Stimulated activated CD4-positive, alpha-beta T cell treated with anti-CD3 and anti-CD28 coated beads, Interleukin-2, amount 100 ng/mL, for 4 hours (primary cell): ENCODE measurements around the gene ARHGEF10L.

ENCODE experiments used
- DNase-seq: peaks from one replicate; pipeline ENCODE4 v3.0.0-alpha.2; 2020; ENCODE audit warnings: low read depth

Gene ARHGEF10L

DNA sequence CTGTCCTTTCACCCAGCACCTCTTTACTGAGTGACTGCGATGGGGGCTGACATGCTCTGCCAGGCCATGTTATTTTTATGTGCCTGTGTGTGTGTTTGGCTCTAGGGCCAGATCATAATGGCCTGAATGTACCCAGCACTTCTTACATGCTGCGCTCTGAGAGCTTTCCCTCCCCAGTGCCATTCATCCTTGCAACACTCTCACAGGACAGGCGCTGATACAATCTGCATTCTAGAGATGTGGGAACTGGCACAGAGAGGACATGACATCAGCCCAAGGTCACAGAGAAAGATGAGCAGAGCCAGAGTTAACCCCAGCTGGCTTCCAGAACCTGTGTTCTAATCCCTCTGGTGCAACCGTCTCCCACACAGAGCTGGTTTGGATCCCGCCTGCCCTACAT lies 54.5 kb downstream of the ARHGEF10L start:
- DNase-seq = no peak

DNA sequence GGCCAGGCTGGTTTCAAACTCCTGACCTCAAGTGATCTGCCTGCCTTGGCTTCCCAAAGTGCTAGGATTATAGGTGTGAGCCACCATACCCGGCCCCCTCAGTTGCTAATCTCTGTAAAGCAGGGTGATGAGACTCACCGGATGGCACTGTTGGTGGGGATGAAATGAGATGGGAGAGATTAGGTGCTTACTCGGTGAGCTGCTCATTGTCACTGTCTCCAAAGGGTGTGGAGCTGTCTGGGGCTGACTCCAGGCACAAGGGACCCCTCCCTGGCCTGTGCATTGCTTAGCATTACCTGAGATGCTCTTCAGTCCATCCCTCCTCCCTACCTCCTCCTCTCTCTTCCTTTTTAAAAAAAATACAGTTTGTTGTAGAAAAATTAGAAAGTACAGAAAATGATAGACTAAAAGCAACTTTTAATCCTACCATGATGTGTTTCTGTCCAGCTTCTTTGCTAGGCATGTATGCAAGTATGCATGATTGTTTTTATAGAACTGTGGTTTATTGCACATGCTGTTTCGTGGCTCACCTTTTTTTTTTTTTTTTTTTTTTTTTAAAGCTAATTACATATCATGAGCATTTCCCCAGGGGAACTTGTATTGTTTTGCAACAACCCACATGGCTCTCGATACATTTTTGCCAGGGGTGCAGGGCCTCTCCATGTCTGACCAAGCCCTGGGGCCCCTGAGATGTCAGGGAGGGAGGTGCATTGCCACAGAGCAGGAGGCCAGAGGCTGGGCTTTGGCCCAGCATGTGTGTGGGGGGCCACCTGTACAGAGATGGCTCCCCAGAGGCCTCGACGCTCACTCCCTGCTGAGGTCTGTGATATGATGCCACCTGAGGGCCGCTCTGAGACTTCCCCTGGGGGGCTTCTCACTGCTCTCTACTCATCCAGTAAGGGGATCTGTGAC lies 55.4 kb downstream of the ARHGEF10L start:
- DNase-seq = no peak

DNA sequence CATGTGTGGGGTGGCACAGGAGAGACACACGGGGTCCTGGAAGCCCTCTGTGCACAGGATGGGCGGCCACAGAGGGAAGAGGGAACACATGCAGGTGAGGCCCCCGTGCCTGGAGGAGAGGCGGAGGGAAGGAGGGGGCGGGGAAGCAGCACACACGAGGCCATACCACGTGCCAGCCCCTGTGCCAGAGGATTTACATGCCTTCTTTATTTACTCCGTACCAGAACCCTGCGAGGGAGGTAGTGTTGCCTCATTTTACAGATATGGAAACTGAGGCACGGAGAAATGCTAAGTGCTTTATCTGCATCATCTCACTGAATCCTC lies 56.1 kb downstream of the ARHGEF10L start:
- DNase-seq = no peak

DNA sequence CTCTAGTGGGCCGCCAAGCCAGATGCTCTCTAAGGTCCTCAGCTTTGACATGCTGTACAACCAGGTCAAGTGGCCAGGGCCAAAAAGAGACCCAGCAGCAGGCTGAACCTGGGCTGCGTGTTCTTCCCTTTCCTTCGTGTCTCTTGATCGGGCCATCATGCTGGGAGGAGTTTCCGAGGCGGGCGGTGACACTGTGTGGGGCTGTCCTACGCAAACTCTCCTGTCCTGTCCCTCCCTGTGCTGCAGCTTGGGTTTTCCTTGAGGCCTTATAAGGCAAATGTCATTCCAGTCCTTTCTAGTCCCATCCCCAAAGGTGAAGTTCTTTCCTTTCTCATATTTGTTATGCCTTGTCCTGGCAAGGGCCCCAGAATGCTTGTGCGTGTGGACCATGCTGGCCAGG lies 56.7 kb downstream of the ARHGEF10L start:
- DNase-seq = no peak

DNA sequence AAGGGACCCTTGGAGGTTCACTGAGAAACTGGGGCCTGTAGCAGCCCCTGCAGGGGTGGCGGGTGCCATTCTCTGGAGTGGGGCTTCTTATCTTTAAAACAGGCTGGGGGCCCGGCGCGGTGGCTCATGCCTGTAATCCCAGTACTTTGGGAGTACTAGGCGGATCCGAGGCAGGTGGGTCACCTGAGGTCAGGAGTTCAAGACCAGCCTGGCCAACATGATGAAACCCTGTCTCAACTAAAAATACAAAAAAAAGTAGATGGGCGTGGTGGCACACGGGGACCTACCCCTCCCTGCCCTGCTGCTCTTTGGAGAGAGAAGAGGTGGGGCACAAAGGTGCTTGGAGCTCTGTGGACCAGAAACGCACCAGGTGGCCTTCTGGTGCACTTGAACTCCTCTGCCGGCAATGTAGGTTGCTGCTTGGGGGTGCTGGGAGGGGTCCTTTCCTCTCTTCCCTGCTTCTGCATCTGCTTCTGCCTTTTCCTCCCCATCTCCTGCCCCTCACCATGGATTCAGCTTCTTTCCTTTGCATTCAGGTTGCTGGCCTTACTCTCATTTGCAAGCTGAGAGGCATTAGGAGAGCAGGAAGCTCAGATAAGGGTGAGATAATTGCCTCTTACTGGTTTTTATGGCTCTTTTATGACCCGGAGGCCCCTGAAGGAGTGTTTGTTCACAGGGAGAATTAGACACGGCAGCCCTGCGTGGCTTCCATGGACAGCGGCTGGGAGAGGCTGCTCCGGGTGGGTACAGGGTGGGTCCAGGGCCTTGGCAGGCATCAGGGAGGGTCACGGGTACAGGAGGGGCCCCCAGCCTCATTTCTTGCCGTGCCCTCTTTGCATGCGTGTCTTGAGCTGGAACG lies 57.4 kb downstream of the ARHGEF10L start:
- DNase-seq = no peak

DNA sequence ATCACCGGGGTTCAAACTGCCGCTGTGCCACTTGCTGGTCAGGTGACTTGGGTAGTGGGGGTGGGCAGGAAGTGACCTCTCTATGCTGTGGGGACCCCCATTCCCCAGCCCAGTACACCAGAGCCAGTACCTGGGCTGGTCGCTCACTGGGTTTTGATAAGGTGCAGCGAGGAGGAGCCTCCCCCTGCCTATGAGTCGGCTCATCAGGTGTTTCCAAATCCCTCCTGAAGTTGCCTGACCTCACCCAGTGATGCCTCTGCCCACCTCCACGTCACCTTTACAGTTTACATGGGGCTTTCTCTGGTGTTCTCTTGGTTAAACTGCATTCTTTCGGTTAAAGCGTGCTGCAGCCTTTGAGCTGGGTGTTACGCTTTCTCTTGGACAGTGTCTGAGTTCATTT lies 58.2 kb downstream of the ARHGEF10L start:
- DNase-seq = no peak

DNA sequence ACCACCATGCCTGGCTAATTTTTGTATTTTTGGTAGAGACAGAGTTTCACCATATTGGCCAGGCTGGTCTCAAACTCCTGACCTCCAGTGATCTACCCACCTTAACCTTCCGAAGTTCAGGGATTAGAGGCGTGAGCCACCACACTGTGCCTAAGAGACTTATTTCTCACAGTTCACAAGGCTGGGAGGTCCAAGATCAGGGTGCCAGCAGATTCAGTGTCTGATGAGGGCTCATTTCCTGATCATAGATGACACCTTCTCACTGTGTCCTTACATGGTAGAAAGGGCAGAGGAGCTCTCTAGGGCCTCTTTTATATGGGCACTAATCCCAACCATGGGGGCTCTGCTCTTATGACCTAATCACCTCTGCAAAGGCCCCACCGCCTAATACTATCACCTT lies 58.8 kb downstream of the ARHGEF10L start:
- no peak for DNase-seq

DNA sequence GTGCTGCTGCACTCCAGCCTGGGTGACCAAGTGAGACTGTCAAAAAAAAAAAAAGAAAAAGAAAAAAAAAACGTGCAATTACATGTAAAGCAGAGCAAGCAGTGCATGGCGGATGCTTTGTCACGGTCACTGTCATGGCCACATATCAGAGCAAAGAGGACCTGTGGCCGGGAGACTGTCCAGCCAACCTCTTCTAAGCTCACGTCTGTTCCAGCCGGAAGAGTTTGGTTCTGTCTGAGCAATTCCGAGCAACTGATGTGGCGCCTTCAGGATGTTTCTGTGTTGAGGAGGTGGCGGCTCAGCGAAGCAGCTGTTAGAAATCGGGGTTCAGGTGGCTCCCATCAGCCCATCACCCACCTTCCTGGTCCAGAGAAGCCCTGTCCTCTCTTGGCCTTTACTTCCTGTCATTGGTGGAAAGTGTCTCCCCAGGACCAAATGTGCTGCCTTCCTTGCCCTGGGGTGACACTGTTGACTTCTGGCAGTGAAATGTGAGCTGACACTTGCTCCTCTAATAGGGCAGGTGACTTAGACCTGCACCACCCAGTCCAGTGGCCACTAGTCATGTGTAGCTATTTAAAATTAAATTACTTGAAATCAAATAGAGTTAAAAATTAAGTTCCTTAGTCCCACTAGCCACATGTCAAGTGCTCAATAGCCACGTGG lies 59.9 kb downstream of the ARHGEF10L start:
- DNase-seq = no peak

DNA sequence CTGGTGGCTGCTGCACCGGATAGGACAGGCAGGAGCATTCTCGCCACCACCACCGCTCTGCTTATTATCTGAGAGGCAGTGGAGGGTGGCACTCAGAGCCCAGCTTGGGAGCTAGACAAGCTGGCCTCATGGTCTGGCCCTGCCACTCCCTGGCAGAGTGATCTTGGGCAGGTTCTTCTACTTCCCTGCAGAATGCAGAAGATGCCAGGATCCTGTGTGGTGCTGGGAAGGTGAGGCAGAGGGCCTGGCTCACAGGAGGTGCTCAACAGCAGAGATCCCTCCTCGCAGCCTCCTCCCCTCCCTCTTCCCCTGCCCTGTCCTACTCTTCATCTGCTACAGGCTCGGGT lies 60.4 kb downstream of the ARHGEF10L start:
- no peak for DNase-seq

DNA sequence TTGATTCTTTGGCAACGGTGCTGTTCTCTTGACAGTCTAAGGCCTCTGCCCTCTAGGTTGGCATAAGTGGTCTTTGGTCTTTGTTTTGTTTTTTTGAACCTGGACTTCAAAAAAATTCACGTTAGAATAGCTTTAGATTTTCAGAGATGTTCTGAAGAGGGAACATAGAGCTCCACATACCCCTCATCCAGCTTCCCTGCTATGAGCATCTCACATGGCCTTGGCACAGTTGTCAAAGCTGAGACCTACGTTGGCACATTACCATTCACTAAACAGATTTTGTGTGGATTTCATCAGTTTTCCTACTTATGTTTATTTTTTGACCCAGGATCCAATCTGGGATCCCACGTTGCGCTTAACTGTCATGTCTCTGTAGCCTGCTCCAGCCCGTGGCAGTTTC lies 60.8 kb downstream of the ARHGEF10L start:
- DNase-seq = no peak

DNA sequence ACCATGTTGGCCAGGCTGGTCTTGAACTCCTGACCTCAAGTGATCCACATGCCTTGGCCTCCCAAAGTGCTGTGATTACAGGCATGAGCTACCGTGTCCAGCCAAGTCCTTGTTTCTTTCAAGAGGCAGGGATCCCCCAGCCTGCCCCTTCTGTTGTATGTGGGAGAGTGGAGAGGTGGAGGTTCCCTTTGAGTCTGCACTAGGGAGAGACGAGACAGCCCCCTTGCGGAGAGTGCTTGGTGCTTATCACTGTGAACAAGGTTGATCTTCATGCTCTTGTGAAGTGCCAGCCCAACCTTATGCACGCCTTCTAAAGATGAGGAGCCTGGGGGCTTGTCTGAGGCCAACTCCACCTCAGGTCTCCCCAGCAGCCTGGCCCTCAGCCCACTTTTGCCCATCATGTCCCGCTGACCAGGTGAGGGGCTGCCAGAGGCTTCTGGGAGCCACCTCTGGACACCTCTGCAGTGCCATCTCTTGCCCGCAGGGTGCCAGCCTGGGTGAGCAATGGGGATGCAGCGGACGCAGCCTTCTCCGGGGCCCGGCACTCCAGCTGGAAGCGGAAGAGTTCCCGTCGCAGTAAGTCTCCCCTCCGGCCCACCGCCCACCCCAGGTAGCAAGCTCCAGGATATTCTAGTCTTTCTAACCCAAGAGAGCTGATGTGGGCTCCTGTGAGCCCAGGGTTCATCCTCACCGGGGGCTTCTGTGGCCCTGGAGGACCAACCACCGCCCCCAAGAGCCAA lies 62.3 kb downstream of the ARHGEF10L start:
- no peak for DNase-seq

DNA sequence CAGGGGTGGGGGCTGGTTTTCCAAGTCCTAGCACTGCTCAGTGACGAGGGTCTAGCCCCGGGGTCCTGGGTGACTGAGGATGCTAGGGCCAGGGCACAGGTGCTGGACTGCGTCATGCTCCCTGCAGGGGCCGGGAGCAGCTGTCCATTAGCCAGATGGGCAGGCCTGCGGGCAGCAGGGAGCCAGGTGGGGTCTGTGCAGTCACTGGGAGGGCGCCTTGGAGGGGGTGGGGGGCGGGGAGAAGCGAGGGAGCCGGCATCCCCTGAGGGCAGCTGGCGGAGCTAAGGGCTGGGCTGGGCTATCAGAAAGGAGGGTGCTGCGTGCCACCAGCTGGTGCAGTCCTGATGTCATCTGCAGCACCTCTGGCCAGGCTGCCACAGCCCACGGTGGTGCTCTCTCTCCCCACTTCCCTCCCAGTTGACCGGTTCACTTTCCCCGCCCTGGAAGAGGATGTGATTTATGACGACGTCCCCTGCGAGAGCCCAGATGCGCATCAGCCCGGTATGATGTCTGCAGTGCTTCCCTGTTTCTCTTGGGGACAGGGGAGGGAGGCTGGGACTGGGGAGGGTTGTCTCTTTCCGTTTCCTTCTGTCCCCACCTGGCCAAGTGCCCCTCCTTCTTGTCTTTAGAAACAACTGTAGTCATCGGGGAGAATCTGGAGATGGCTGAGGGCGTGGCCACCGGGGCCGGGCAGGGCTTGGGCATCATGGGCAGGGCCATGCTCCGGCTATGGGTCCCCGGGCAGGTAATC lies 63.8 kb downstream of the ARHGEF10L start:
- no peak for DNase-seq

DNA sequence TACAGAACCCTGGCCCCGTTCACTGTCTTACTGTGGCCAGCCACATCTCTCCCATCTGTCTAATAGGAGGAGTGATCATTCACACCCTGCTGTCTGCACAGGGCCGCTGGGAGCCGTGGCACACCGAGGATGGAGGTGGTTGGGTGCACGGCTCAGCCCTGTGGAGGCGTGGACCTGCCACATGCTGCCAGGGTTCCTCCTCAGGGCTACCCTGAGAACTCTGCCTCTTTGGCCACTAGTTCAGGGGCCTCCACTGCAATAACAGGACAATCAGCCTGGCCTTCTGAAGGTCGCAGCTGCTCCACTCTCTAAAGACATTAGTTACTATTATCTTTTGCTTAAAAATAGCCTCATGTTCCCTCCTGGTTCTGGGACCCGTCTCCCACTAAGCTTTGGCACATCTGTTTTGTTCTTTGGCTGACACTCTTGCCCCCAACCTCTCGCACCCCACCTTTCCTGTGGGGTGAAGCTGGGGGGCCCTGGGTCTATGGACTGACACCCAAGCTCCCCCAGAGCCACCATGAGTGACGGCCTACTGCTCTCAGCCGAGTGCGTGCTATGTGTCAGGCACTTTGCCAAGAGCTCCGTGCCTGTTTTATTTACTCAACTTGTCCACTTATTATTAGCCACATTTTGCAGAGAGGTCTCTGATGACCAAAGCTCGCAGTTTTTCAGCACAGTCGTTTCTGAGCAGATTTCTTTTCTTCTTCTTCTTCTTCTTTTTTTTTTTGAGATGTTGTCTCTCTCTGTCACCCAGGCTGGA lies 66.3 kb downstream of the ARHGEF10L start:
- DNase-seq = no peak

DNA sequence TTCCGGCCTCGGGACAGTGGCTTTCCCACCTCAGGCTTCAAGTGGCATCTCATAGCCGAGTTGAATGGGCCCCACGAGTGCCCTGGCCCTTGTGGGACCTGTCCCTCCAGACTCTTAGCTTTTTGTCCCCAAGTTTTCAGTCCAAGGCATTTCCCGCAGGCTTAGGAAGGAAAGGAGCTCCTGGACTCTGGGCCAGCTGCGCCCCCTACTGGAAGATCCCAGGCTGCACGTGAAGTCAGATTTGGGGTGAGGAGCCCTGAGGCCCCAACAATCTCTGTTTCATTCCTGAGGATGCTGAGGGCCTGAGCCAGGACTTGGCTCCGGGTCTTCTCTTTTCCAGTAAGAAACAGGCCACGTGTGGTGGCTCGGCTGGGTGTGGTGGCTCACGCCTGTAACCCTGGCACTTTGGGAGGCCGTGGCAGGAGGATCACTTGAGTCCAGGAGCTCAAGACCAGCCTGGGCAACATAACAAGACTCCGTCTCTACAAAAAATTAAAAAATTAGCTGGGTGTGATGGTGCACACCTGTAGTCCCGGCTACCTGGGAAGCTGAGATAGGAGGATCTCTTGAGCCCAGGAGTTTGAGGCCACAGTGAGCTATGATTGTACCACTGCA lies 67.4 kb downstream of the ARHGEF10L start:
- no peak for DNase-seq

DNA sequence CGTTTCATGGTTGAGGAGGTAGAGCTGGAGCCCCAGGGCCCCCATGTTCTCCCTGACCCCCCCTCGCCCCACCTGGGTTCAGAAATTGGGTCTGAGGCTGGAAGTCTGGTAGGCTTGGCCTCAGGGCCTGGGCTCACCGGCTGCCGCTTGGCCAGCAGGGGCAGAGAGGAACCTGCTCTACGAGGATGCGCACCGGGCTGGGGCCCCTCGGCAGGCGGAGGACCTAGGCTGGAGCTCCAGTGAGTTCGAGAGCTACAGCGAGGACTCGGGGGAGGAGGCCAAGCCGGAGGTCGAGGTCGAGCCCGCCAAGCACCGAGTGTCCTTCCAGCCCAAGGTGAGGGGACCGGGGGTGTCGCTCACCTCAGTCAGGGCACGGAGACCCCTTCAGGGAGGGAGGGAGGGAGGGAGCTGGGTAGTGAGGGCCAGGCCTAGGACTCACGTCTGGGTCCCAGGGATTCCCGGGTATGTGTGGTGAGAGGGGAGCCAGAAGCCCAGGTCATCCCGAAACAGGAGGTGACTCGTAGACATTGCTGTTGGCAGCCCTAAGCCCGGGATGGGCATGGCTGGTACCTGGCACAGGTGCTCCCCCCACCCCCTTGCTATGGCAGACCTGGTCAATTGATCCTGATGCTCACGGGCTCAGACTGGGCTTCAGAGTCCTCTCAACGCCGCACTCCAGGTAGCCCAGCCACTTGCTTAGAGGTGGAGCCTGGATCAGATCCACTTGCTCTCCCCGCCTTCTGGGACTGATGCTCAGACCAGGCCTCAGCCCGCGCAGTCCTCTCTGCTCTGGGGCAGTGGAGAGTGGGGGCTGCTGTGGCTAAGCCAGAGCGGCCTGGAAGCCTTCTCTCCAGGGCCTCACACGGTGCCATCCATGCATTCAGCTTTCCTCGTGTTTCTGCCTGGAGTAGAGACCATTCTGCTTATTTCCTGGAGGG lies 68.4 kb downstream of the ARHGEF10L start:
- DNase-seq = no peak

DNA sequence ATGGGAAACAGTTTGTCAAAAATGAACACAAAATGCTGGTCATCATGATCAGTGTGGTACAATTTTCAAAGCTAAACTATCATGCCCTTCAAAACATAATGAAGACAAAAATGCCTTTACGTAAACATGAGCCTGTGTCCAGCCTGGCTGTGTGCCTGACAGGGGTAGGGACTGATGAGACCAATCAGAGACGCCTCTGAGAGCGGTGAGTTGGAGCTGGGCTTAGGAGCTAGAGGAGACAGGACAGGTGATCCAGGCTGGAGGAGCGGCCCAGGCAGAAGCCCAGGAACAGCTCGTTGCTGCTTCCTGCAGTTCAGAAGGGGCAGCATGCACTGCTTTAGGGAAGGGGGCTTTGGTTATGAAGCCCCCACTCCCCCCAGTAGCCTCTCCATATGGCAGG lies 70.0 kb downstream of the ARHGEF10L start:
- DNase-seq = no peak

DNA sequence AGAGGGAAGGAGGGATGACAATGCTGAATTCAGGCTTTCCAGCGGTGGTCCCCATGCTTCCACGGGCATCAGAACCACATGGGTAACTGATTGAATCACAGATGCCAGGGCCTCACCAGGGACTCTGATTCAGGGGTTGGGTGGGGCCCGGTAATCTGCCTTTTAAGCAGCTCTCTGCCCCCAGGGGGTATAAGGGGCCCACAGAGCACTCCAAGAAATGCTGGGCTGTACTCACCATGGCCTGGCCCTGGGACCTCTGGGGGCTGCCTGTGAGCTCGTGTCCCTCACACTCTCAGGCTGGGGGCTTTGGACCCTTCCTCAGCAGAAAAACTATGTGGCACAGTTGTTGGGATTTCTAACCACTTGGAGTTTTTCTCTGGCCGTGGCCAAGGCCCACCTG lies 70.6 kb downstream of the ARHGEF10L start:
- DNase-seq = no peak

DNA sequence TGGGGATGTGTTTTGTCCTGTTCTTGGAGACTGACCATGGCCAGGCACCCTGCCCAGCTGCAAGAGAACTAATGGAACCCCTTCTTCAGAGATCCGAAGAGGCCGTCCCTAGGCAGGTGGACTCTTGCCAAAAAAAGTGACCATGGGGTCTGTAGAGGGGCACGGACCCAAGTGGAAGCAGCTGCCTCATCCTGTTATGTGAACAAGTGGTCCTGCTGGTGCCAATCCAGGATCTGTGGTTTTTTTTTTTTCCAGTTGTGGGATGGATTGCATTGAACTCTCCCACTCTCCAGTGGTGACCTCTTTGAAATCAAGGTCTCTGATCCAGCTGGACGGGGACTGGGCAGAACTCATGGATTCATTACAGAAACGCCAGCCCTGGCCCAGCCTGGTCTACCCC lies 71.2 kb downstream of the ARHGEF10L start:
- DNase-seq = no peak

DNA sequence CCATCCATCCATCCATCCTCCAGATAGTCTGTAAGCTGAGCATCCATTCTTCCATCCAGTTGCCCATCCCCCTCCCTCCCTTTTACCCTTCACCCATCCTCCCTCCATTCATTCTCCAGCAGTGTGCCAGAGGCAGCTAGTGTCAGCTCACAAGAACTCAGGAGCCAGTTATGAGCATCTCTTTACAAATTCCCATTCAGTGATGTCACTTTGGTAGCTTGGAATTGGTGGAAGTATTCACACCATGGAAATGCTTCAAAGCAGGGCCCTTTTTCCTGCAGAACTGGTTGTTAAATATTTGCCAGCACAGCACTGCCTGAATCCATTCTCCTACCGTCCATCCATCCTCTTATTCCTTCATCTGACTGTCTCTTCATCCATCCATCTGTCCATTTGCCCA lies 72.5 kb downstream of the ARHGEF10L start:
- DNase-seq = no peak
